Stimulated activated memory B cell treated with anti-CD40 and anti-IgM and Interleukin-4, amounts not matched to agents 10 μg/mL and 1 μg/mL and 100 μg/mL, for 72 hours (primary cell): ENCODE results near the gene HOXA3.

Experiments
- ATAC-seq: fragments of 150-1000 bp; cut with Tn5 transposase; 2 replicates; pipeline ENCODE4 v1.10.0; 2021
- H3K27ac Mint-ChIP-seq: one replicate; pipeline ENCODE4 v1.8.0; 2022; ENCODE audit warnings: mild to moderate bottlenecking, mixed read lengths
- H3K27me3 Mint-ChIP-seq: one replicate; pipeline ENCODE4 v1.8.0; 2022; ENCODE audit warnings: mixed read lengths
- H3K36me3 Mint-ChIP-seq: one replicate; pipeline ENCODE4 v1.8.0; 2022; ENCODE audit warnings: mixed read lengths
- H3K4me1 Mint-ChIP-seq: one replicate; pipeline ENCODE4 v1.8.0; 2022; ENCODE audit warnings: mixed read lengths
- H3K4me3 Mint-ChIP-seq: one replicate; pipeline ENCODE4 v1.8.0; 2022; ENCODE audit warnings: mild to moderate bottlenecking, moderate library complexity, mixed read lengths
- H3K9me3 Mint-ChIP-seq: one replicate; pipeline ENCODE4 v1.8.0; 2022; ENCODE audit warnings: mixed read lengths

Gene HOXA3

DNA sequence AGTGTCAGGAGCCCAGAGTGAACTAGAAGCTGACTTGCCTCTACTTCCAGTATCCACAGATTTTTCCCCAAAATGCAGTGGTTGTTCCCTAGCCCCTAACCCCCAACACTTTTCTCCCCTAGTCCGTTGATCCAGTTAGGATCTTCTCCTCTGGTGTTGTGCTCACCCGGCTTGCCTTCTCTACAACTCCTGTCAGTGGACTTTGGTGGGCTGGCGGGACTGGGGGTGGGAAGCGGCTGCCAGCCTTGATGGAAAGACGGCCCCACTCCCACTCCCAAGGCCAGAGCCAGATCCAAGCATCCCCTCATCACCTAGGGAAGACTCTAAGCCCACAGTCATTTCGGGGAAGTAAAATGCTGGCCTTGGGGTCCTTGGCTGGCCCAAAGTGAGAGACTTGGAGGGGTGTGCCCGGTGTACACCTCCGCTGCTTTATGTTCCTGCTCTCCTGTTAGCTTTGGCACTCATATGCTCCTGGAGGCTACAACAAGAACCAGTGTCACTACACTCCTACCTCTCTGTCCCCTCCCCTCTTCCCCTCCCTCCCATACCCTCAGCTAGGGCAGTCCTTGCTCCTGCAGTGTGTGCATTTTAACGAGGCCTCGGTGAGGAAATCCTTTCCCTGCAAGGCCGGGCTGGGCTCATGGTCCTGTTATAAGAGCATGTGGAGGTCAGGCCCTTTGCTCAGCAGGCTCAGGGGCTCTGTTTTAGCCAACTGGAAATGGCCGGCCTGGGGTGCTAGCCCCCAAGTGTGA, 22.7 kb upstream of the HOXA3 start:
- Mint-ChIP-seq H3K27me3 (peaks cover 89% of the 10 kb centered on the region), H3K4me3 (peak overlapping the region; percentile 56), H3K36me3 (no peaks in the 10 kb centered on the region), H3K9me3 (no peaks in the 10 kb centered on the region), H3K27ac (no peak overlapping the region), H3K4me1 (peaks cover 26% of the 10 kb centered on the region)
- ATAC-seq, result no peak

DNA sequence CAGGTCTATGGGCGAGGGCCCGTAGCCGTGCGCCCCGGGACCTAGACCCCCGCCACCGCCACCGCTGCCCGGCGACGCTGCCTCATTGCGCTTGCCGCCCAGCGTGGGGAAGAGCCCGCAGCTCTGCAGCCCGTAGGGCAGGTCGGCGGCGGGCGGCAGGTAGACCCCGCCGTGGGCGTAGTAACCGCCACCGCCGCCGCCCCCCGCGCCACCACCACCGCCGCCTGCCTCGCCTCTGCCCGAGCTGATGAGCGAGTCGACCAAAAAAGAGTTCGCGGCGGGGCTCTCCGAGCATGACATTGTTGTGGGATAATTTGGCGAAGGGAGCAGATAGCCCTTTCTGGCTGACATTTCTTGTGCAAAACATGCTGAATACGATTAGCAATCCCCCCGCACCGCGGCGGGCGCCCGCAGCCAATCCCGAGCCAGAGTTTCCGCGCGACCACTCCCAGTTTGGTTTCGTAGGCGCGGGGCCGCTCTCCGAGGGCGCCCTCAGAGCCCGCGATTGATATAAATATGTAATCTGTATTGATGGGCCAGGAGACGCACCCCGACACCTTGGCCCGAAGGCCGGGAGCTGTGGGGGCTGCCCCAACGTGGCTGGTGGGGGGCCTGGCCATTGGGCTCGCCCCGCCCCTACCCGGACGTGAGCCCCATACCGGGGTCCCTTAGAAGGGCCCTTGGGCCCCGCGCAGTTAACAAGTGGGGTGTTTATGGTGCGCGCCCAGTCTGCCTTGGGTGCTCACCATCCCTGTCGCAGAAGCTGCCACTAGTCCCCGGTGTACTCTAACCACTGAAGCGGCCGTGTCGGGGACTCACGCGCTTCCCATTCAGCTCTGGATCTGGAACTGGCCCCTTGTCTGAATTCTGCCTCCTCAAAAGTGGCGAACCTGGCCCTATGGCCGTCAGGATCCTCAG, 21.8 kb upstream of the HOXA3 start, which contains the start of gene HOXA10:
HOXA10 (minus strand) TSS at position 365 of the 918 bp plus-strand sequence; CDS start at position 351, 14 bp downstream.
- Mint-ChIP-seq H3K4me3 (peak within 1 kb of the TSS; percentile 56), H3K27ac (no peak within 1 kb of the TSS), H3K36me3 (no peaks in the 10 kb centered on the region), H3K27me3 (peaks cover 83% of the 10 kb centered on the region), H3K4me1 (peaks cover 18% of the 10 kb centered on the region), H3K9me3 (no peaks in the 10 kb centered on the region)
- ATAC-seq, result no peak

DNA sequence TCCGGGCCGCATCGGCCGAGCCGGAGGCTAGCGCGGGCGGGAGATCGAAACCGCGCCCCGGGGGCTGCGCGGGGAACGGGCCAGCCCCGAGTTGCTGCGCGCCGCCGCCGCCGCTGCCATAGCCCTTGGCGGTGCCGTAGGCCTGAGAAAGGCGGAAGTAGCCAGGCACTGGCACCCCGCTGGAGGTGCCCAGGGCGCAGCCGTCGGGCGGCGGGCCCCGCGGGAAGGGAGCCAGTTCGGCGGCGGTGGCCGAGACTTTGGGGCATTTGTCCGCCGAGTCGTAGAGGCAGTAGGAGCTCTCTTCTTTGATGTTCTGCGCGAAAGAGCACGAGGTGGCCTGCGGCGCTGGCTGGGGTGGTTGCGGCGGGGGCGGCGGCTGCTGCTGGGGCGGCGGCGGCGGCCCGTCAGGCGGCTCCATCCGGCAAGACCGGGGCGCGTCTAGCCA, 21.1 kb upstream of the HOXA3 start:
- H3K36me3 Mint-ChIP-seq, result no peaks in the 10 kb centered on the region
- ATAC-seq, result peak; percentile 59
- H3K4me3 Mint-ChIP-seq, result no peak overlapping the region
- peaks cover 23% of the 10 kb centered on the region for H3K4me1 Mint-ChIP-seq
- peaks cover 83% of the 10 kb centered on the region for H3K27me3 Mint-ChIP-seq
- H3K27ac Mint-ChIP-seq, result no peak overlapping the region
- no peaks in the 10 kb centered on the region for H3K9me3 Mint-ChIP-seq

DNA sequence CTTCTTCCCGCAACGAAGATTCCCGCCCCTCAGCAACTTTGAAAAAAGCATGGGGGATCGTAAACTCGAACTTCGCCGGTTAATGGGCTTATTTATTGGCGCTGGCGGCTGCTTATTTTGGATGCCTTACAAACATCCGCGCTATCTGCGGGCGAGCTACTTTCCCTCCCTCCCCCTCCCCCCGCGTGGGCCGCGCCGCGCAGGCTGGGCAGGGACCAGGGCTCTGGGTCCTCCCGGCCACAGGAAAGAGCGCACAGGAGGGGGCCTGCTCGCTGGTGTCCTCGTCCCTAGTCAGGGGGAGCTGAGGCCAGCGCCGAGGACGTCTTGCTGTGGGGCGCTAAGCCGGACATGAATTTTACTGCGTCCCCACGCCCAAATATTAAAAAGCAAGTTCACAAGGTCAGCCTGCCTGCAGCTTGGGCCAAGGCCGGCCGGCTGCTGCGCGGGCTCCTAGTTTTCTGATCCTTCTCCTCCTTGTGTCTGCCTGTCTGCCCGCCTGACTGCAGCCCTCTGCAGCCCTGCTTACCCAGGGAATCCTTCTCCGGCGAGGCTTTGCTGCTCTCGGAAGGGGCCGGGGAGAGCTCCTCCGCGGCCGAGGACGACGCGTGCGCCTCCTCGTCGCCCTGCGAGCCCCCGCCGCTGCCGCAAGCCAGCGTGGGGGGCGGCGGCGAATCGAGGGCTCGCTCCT, 20.6 kb upstream of the HOXA3 start:
- Mint-ChIP-seq H3K27me3 (peaks cover 83% of the 10 kb centered on the region), H3K36me3 (no peaks in the 10 kb centered on the region), H3K4me3 (peak overlapping the region; percentile 23), H3K9me3 (no peaks in the 10 kb centered on the region), H3K27ac (no peak overlapping the region), H3K4me1 (peaks cover 25% of the 10 kb centered on the region)
- ATAC-seq, result no peak

DNA sequence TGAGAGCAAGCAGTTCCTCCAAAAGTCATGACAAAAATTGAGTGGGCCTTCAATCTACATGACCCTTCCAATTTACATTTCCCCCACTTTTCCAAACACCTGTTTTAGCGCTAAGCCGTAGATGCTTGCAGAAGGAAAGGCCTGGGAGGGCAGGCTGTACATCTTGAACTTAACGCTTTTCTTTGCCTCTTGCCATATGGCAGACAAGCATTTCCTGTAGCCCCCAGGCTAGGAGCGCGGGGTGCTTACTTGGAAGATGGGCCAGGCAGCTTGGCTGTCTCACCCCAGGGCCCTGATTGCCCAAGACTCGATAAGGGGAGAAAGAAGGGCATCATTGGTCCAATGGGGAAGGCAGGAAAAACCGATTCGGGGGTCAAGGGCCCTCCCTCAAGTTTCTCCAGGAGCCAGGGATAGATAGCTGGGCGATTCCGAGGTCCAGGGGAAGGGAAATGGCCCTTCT, 20.0 kb upstream of the HOXA3 start:
- Mint-ChIP-seq H3K4me1 (peaks cover 25% of the 10 kb centered on the region), H3K9me3 (no peaks in the 10 kb centered on the region), H3K27me3 (peaks cover 83% of the 10 kb centered on the region), H3K36me3 (no peaks in the 10 kb centered on the region), H3K27ac (no peak overlapping the region), H3K4me3 (peak overlapping the region; percentile 47)
- no peak for ATAC-seq

DNA sequence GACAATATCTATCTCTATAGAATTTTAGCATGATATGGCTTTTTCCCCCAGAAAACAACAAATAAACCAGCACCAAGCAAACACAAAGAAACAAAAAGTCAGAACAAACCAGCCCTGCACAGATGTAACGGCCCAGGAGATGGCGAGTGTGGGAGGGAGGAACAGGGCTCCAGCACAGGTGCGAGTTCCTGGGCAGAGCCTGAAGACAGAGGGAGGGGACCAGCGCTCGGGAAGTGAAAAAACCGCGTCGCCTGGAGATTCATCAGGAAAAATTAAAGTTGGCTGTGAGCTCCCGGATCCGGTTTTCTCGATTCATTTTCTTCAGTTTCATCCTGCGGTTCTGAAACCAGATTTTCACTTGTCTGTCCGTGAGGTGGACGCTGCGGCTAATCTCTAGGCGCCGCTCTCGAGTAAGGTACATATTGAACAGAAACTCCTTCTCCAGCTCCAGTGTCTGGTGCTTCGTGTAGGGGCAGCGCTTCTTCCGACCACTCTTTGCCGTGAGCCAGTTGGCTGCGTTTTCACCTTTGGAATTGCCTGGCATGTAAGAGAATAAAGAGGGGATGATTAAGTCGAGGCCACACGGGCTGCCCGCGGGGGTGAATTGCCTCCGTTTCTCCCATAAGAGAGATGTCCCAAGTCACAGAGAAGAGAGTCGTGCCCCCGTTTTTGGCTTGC, 19.4 kb upstream of the HOXA3 start:
- no peak overlapping the region for H3K4me3 Mint-ChIP-seq
- no peaks in the 10 kb centered on the region for H3K9me3 Mint-ChIP-seq
- no peak for ATAC-seq
- H3K36me3 Mint-ChIP-seq, result no peaks in the 10 kb centered on the region
- H3K4me1 Mint-ChIP-seq, result peaks cover 25% of the 10 kb centered on the region
- peaks cover 83% of the 10 kb centered on the region for H3K27me3 Mint-ChIP-seq
- H3K27ac Mint-ChIP-seq, result no peak overlapping the region

DNA sequence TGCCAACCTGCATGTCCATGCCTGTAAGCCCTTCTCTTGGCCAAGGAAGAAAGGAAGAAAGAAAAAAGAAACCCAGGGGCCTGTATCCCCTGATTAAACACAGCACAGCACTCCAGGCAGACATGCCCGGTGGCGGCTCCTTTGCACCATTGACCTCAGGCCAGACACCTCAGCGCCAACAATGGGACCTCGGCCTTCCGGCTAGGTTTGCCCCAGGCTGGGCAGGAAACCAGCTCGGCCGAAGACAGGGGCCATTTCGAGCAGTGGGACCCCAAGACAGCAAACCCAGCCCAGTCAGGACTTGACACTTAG, 18.9 kb upstream of the HOXA3 start:
- no peak for ATAC-seq
- peaks cover 25% of the 10 kb centered on the region for H3K4me1 Mint-ChIP-seq
- no peak overlapping the region for H3K27ac Mint-ChIP-seq

DNA sequence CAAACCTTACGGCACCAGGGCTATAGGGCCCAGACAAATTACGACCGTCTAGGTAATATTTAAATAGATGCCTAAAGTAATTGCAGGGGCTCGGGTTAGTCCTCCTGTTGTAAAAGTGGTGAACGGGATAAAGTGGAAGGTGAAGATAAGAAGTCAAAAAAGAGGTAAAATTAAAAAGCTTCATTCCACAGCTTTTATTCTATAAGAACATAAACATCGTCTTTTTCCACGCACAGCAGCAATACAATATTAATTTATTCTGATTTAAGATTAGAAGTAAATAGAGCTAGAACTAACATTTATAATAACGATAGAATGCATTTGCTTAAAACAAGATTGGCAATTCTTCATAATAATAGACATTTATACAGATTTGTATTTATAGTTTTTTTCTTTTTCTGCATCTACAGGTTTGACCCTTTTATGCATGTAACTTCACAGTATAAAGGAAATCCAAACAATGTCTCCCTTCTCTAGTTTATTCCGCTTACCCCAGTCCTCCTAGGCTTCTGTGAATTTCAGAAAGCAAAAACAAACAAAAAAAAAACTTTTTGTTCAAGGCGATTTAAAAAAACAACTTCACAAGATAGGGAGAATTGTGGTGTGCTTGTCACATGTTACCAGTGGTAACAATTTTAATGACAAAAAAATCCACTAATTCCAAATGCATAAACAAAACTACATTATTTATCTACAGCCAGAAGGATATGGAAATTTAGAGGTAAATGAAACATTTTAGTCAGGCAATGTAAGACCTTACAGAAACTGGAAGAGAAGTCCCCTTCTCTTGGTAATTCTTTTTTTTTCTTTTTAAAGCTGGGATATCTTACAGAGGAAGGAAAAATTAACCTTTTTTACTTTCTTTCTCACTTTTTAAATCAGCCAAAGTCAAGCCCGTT, 18.3 kb upstream of the HOXA3 start:
- Mint-ChIP-seq H3K9me3 (no peaks in the 10 kb centered on the region), H3K27me3 (peaks cover 74% of the 10 kb centered on the region), H3K36me3 (no peaks in the 10 kb centered on the region), H3K4me3 (no peak overlapping the region), H3K4me1 (peaks cover 25% of the 10 kb centered on the region), H3K27ac (no peak overlapping the region)
- no peak for ATAC-seq

More for the DNA sequence above, 18.9 kb upstream of the HOXA3 start:
- H3K27me3 Mint-ChIP-seq, result peaks cover 80% of the 10 kb centered on the region
- no peaks in the 10 kb centered on the region for H3K9me3 Mint-ChIP-seq
- no peak overlapping the region for H3K4me3 Mint-ChIP-seq
- H3K36me3 Mint-ChIP-seq, result no peaks in the 10 kb centered on the region

DNA sequence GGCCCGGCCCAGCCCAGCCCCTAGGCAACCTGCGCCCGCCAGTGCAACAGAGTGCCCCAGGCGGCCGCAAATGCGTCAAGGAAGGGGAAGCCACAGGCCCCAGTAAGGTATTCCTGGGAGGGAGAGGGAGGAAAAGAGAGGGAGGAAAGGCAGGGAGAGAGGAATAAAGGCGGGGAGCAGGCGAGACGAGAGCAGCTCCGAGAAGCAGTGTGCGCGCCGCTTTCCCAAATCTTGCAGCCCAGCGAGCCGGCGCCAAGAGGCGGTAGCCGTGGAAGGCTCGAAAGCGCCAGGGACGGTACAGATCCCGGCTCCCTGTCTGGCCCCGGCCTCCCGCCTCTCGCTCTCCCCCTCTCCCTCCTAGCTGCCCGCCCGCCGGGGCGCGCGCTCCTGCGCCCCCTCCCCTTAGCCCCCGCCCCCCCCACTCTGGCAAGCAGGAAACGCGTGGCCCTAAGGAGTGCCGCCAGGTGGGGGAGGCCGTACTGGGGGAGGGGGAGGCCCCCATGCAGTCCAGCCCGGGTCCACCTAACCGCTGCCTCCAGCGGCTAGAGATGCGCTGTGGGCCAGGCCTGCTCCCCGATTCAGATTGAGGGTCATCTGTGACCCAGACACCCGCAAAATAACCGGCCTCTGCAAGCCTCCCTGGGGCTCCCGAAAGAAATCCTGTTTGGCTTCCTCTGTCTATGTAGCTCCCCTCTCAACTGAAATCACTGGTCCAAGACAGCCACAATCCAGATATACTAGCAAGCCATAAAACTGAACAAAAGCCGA, 17.5 kb upstream of the HOXA3 start:
- no peak overlapping the region for H3K4me3 Mint-ChIP-seq
- no peaks in the 10 kb centered on the region for H3K9me3 Mint-ChIP-seq
- H3K27me3 Mint-ChIP-seq, result peaks cover 68% of the 10 kb centered on the region
- H3K4me1 Mint-ChIP-seq, result peaks cover 22% of the 10 kb centered on the region
- no peak for ATAC-seq
- H3K36me3 Mint-ChIP-seq, result no peaks in the 10 kb centered on the region
- H3K27ac Mint-ChIP-seq, result no peak overlapping the region

DNA sequence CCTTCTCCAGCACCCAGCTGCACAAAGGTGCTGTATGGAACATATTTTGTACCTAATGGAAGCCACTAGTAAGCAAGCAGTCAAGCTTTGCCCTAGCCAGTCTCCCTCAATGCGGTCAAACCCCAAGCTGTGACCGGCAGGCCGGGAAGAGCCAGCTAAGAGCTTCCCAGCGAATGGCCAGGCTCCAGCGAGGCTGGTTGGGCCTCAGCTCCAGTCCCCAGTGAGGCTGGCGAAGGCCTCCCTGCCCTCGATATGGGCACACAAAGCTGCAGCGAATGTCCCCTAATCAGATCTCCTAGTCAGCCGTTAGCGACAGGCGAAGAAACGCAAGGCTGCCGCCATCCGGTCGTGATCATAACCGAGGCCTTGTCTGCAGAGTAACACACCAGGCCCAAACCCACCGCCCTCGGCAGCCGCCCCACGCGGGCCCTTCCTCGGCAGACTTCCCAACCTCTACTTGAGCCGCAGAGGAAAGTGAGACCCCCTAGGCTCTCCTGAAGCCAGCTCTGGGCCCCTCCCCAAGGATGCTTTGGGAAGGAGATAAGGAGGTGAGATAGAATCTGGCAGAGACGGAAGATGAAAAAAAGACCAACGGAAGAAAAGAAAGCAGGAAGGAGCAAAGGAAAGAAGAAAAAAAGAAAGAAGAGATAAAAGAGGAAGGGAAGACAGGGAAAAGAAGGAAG, 16.0 kb upstream of the HOXA3 start:
- peaks cover 74% of the 10 kb centered on the region for H3K27me3 Mint-ChIP-seq
- H3K4me1 Mint-ChIP-seq, result peaks cover 19% of the 10 kb centered on the region
- no peak overlapping the region for H3K4me3 Mint-ChIP-seq
- no peaks in the 10 kb centered on the region for H3K36me3 Mint-ChIP-seq
- H3K27ac Mint-ChIP-seq, result no peak overlapping the region
- no peak for ATAC-seq
- H3K9me3 Mint-ChIP-seq, result no peaks in the 10 kb centered on the region

DNA sequence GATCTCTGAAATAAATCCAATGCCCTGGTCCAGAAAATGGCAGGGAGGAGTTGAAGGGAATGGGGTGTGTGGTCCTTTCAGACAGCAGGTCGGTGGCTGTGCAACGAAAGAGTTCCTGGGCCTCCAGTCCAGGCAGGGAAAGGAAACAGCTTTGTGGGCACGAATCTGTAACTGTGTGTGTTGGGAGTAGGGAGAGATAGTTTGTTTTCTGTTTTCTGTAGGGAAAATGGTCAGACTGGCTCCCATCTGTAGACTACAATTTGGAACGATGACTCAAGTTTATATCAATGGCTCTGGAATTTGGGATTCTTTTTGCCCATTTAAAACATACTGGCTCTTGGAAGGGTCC, 15.5 kb upstream of the HOXA3 start:
- peaks cover 79% of the 10 kb centered on the region for H3K27me3 Mint-ChIP-seq
- no peaks in the 10 kb centered on the region for H3K9me3 Mint-ChIP-seq
- H3K27ac Mint-ChIP-seq, result no peak overlapping the region
- no peak overlapping the region for H3K4me3 Mint-ChIP-seq
- H3K4me1 Mint-ChIP-seq, result peaks cover 19% of the 10 kb centered on the region
- no peak for ATAC-seq
- no peaks in the 10 kb centered on the region for H3K36me3 Mint-ChIP-seq

DNA sequence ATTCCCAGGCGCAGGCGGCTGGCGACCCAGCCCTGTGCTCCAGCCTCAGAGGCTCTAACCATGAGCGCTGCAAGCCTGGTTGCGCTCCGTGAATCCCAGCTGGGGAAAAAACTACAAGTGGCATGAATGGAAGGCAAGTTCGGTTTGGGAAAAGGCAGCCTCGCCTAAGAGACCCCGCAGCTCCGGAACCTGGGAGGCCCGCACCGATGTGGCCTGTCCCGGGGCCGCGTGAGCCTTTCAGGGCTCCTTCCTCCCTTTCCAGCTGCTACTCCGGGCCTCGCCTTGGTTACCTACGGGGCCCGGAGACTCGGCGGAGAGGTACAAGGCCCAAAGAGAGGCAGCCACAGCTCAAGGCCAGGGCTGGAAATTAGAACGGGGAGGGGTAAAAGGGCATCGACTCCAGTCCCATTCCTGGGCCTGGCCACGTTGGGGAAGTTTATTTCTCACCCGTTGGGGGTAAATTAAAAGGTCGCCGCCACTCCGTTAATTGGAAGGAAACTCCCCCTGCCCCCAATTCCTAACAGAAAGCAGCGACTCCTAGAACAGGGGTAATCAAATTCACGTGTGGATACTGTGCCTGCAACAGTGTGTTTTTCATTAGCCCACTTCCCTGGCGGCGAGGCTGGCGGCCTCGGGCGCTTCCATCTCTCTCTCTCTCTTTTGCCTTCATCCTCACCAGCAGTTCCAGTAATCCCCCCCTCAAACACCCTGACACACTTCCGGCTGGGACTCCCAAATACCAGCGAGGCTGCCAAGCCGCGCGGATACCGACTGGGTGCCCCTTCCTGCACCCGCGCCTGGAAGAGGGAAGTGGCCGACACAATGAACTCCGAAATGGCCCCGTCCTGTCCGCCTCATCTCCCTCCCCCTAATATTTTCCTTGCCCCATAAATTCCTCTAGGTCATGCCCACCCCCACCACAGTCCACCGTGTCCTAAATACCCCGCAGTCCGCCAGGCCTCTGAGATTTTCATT, 14.4 kb upstream of the HOXA3 start:
- Mint-ChIP-seq H3K4me3 (peak overlapping the region; percentile 15), H3K36me3 (no peaks in the 10 kb centered on the region), H3K4me1 (peaks cover 13% of the 10 kb centered on the region), H3K27ac (peak overlapping the region; percentile 61), H3K9me3 (no peaks in the 10 kb centered on the region), H3K27me3 (peaks cover 79% of the 10 kb centered on the region)
- ATAC-seq, result no peak
